ENCODE measurements around the gene PPA1.
A peak's percentile ranks its signal among the peaks of the same experiment; 100 is the strongest.
"Not testable (repeated sequence)": the region's sequence is repeated elsewhere in the genome, so short reads cannot be mapped to it uniquely, and the experiment has no call there.

PPA1 gene

DNA sequence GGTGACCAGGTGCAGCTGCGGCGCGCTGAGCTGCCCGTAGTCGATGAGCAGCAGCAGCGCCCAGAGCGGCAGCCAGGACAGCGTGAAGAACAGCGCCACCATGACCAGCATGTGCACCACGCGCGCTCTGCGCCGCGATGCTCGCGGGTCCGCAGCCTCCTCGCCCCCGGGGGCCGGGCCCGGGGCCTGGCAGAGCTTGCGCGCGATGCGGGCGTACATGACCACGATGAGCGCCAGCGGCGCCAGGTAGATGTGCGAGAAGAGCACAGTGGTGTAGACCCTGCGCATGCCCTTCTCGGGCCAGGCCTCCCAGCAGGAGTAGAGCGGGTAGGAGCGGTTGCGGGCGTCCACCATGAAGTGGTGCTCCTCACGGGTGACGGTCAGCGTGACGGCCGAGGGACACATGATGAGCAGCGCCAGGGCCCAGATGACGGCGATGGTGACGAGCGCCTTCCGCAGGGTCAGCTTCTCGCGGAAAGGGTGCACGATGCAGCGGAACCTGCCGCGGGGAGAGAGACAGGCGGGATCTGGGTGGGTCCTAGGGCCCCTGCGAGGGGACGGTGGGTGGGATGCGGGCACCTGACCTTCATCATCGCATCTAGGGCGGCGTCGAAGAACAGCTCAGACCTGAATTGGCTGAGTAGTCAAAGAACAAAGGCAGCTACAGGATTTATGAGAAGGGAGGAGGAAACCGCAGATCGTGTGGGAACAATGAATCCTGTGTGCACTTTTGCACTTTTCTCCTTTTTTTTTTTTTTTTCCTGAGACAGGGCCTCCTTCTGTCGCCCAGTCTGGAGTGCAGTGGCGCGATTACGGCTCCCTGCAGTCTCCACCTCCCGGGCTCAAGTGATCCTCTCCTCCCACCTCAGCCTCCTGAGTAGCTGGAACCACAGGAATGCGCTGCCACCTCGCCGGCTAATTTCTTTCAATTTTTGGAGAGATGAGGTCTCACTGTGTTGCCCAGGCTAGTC, 22.4 kb upstream of the PPA1 start:
- peak in 4 of 58 donors; percentile 21 to 55 (median 26) for DNase-seq

DNA sequence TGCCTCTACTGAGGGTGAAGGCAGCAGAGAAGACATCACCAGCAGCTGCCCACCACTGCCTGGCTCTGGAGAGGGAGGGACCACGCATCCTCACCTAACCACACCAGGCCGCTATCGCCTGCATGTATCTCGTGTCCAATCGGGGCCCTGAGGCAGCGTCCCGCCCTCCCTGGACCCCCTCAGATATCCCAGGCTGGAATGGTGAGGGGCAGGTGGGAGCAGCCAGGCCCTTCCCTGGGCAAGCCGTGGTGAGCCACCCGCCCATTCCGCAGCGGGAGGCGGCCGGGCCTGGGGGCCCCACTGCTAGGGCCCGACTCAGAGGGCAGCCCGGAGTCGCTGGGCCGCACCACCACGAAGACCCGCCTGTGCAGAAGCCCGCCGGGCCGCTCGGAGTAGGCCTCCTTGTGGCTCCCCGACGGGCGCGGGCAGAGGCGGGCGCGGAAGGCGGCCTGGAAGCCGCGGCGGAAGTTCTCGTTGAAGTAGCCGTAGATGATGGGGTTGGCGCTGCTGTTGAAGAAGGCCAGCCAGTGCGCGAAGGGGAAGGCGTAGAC, 21.6 kb upstream of the PPA1 start:
- DNase-seq: no peak

- peak in 7 of 58 donors; percentile 11 to 45 (median 21) for DNase-seq
Observed at GRCh38 chr10:70253878-70254765, 20.9 kb upstream of the PPA1 start.

GRCh38 chr10:70250961-70251680, 17.9 kb upstream of the PPA1 start:
- DNase-seq: peak in 10 of 58 donors; percentile 16 to 54 (median 26)

GRCh38 chr10:70247360-70247759, 14.1 kb upstream of the PPA1 start:
- peak in 1 of 58 donors; percentile 27 for DNase-seq

GRCh38 chr10:70241081-70241480, 7.9 kb upstream of the PPA1 start:
- DNase-seq: no peak

GRCh38 chr10:70239986-70240385, 6.8 kb upstream of the PPA1 start:
- DNase-seq: not testable (repeated sequence)

GRCh38 chr10:70239077-70239976, 6.1 kb upstream of the PPA1 start:
- not testable (repeated sequence) for DNase-seq

- DNase-seq: not testable (repeated sequence)
Observed at GRCh38 chr10:70237958-70238536, 4.8 kb upstream of the PPA1 start.

DNA sequence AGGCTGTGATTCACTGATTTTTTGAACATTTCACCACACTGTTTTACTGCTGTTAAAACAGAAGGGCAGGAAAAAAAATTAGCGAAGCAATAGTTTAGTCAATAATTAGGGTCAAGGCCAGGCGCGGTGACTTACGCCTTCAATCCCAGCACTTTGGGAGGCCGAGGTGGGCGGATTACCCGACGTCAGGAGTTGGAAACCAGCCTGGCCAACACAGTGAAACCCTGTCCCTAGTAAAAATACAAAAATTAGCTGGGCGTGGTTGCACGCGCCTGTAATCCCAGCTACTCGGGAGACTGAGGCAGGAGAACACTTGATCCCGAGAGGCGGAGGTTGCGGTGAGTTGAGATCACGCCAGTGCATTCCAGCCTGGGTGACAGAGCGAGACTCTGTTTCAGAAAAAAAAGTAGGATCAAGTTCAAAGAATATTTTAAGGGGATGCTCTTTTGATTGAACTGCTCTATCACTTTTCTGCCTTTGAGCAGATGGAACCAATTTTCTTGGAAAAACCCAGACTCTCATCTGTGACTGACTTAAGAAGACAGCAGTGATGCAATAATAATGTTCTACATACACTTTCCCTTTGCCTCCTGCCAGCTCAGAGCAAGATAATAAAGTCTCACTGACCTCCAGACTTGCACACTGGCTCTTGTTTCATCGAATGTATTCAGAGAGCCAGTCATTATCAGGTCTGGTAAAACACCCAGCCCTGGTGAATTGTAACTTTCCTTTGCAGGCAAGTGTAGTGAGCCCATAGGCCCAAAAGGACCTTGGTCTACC, 1.6 kb upstream of the PPA1 start:
- no peak for DNase-seq

DNA sequence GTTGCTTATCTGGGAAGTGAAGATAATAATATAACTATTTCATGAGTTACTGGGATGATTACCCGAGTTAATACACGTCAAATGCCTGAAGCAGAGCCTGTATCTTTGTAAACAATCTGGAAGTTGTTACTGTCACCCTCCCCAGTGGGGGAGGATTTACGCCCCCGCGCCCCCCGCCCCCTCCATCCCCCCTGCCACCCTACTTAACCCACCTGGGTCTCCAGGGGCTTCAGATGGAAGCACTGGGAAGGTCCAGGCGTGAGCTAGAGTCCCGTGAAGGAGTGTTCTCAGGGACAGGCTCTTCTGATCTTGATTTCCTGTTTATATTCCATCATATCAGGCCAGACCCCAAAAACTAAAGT, 691 bp upstream of the PPA1 start:
- DNase-seq: no peak

- DNase-seq: no peak
Observed at GRCh38 chr10:70232859-70233108, 445 bp downstream of the PPA1 start.

- peak in 17 of 58 donors; percentile 8 to 44 (median 26) for DNase-seq
Observed at GRCh38 chr10:70232155-70232858, 922 bp downstream of the PPA1 start.

- no peak for DNase-seq
Observed at GRCh38 chr10:70228491-70228890, 4.7 kb downstream of the PPA1 start.

DNA sequence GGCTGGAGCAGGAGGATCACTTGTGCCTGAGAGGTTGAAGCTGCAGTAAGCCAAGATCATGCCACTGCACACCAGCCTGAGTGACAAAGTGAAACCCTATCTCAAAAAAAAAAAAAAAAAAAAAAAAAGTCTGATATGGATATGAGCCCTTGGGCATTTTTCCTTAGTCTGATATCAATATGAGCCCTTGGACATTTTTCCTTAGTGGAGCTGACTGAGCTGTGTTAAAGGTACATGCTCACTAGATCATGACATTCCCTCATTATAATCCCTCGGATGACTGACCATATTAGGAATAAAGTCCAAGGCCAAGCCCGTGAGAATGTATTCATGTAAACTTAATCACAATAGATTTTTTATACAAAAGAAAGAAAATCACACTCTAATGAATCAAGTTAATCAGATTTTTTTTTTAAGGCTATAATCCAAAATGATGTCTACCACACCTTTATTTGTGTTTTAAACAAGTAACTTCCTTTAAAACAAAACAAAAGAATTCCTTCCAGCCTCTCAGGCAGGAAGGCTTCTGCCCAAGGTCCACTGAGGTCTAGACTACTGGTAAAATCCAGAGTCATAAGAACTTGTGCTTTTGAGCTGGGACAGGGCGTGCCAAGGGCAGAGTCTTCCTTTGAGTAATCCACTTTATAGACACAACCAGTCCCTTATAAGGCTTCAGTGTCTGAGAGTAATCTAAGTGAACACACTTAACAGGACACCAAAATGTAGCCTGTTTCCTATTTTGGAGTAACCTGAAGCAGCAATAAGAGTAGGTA, 5.5 kb downstream of the PPA1 start:
- DNase-seq: no peak

DNA sequence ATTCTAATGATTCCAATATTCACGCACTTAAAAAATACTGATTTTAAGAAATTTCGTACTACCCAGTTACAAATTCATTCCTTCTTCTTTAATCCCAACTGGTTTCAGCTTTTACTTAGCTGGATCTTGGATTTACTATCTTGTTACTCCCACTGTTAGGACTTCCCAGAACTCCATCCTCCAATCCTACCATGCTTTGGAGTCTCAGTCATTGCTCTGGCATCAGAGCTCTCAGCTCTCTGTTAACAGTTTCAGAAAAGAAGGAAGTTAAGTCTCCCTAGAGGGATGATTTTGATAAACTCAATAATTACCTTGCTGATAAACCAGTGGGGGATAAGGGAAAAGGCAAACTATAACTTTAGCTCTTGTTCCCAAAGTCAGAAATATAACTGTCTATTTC, 9.5 kb downstream of the PPA1 start:
- DNase-seq: no peak

- not testable (repeated sequence) for DNase-seq
Observed at GRCh38 chr10:70222811-70223447, 10.3 kb downstream of the PPA1 start.

Measured in anterior cingulate cortex (tissue), 58 donors.